H1 (cell line): Measurements from ENCODE around the gene MSL1. TPM values are rescaled to one million over a fixed set of nuclear protein-coding genes. Genes with fewer than 3 reads are reported as not detected.

Experiments used
- CTCF ChIA-PET: fragments of 300-600 bp; sonication (Branson Sonifier 250); formaldehyde crosslinking; loops from one replicate; lab custom pipeline; 2021; ENCODE audit not compliant: partially characterized antibody; lab: Charles Lee
- POLR2A ChIA-PET: fragments of 300-600 bp; sonication (Branson Sonifier 250); formaldehyde crosslinking; loops from one replicate; lab custom pipeline; 2021; ENCODE audit warnings: inconsistent platforms; ENCODE audit not compliant: partially characterized antibody; lab: Charles Lee
- DNase-seq, 2 experiments: peaks; one replicate each; pipeline versions ENCODE4 v3.0.0 to v3.0.0-alpha.2; 2010 to 2022; ENCODE audit warnings: low spot score in 2 of 2, low read depth in 1 of 2, mixed read lengths in 1 of 2
- FAIRE-seq: peaks from 2 replicates; lab custom pipeline; 2011; peaks lifted over from hg19 to GRCh38; lab: Jason Lieb, UNC
- H2AFZ ChIP-seq: 2 replicates; pipeline ENCODE4 v1.8.1; 2012; ENCODE audit warnings: low read length, inconsistent platforms
- H2AK5ac ChIP-seq: 2 replicates; pipeline ENCODE4 v1.6.1; 2013; ENCODE audit warnings: low read depth, low read length
- H2BK120ac ChIP-seq: replicated peaks from 2 replicates; pipeline ENCODE3; 2013; ENCODE audit warnings: low read depth, low read length, inconsistent platforms
- H2BK12ac ChIP-seq: 2 replicates; pipeline ENCODE4 v1.6.1; 2013; ENCODE audit warnings: low read depth, low read length
- H2BK15ac ChIP-seq: 2 replicates; pipeline ENCODE4 v1.6.1; 2013; ENCODE audit warnings: low read length
- H2BK20ac ChIP-seq: 2 replicates; pipeline ENCODE4 v1.6.1; 2013; ENCODE audit warnings: low read length
- H2BK5ac ChIP-seq: 2 replicates; pipeline ENCODE4 v1.6.1; 2013; ENCODE audit warnings: low read depth, low read length
- H3K14ac ChIP-seq: 2 replicates; pipeline ENCODE4 v1.6.1; 2013; ENCODE audit warnings: inconsistent platforms; ENCODE audit not compliant: insufficient read length
- H3K18ac ChIP-seq: 2 replicates; pipeline ENCODE4 v1.6.1; 2013; ENCODE audit warnings: low read length; ENCODE audit errors: extremely low read depth
- H3K23ac ChIP-seq: 2 replicates; pipeline ENCODE4 v1.6.1; 2013; ENCODE audit warnings: inconsistent platforms; ENCODE audit not compliant: insufficient read length
- H3K23me2 ChIP-seq: 2 replicates; pipeline ENCODE4 v1.6.1; 2013; ENCODE audit warnings: low read depth, low read length
- H3K27ac ChIP-seq: 2 replicates; pipeline ENCODE4 v1.6.1; 2011; ENCODE audit warnings: low read depth, low read length, inconsistent platforms
- H3K27me3 ChIP-seq, 4 experiments: replicated peaks in 1 of 4; 1 replicate in 1 of 4; 2 replicates in 3 of 4; pipeline versions ENCODE4 v1.6.1 to v1.8.1; 2011 to 2013; ENCODE audit warnings: low read length in 3 of 4, mild to moderate bottlenecking in 3 of 4, inconsistent platforms in 2 of 4, mixed read lengths in 2 of 4, moderate library complexity in 1 of 4; ENCODE audit not compliant: control insufficient read depth in 3 of 4, insufficient read depth in 3 of 4; ENCODE audit errors: extremely low read depth in 1 of 4
- H3K36me3 ChIP-seq, 4 experiments: 2 replicates each; pipeline versions ENCODE4 v1.6.1 to v1.8.1; 2011 to 2013; ENCODE audit warnings: mild to moderate bottlenecking in 4 of 4, low read length in 3 of 4, moderate library complexity in 2 of 4, control low read depth in 1 of 4, inconsistent platforms in 1 of 4; ENCODE audit not compliant: insufficient read depth in 4 of 4, control insufficient read depth in 2 of 4
- H3K4ac ChIP-seq: replicated peaks from 2 replicates; pipeline ENCODE3; 2013; ENCODE audit warnings: low read length, low read depth, mixed read lengths, inconsistent platforms; ENCODE audit not compliant: insufficient read length
- H3K4me1 ChIP-seq, 4 experiments: replicated peaks in 1 of 4; 1 replicate in 1 of 4; 2 replicates in 3 of 4; pipeline versions ENCODE4 v1.6.1 to v1.8.1; 2011 to 2013; ENCODE audit warnings: low read length in 3 of 4, inconsistent platforms in 2 of 4, mixed read lengths in 1 of 4; ENCODE audit not compliant: insufficient read depth in 4 of 4, control insufficient read depth in 3 of 4
- H3K4me2 ChIP-seq, 2 experiments: 2 replicates each; pipeline versions ENCODE4 v1.6.1 to v1.8.1; 2011 to 2013; ENCODE audit warnings: low read depth in 2 of 2, low read length in 2 of 2, control low read depth in 1 of 2, inconsistent platforms in 1 of 2, mild to moderate bottlenecking in 1 of 2; ENCODE audit not compliant: insufficient read depth in 1 of 2
- H3K4me3 ChIP-seq, 4 experiments: fragments of 200-600, 300-600 bp in 1 of 4; sonication (generic), shearing (Covaris generic), sonication (Bioruptor Twin) in 1 of 4; 2 replicates each; pipeline versions ENCODE4 v1.5.1 to v1.8.1; 2011 to 2016; ENCODE audit warnings: low read length in 4 of 4, low read depth in 3 of 4, control low read depth in 2 of 4, inconsistent platforms in 2 of 4, mild to moderate bottlenecking in 2 of 4, mixed read lengths in 1 of 4, moderate library complexity in 1 of 4; ENCODE audit not compliant: insufficient read depth in 2 of 4; ENCODE audit errors: extremely low read depth in 1 of 4
- H3K56ac ChIP-seq: replicated peaks from 2 replicates; pipeline ENCODE3; 2013; ENCODE audit warnings: low read depth, mild to moderate bottlenecking, mixed read lengths, low read length, inconsistent platforms; ENCODE audit not compliant: insufficient read length
- H3K79me1 ChIP-seq: 2 replicates; pipeline ENCODE4 v1.6.1; 2013; ENCODE audit warnings: low read depth, low read length, control low read depth
- H3K79me2 ChIP-seq, 2 experiments: 2 replicates each; pipeline versions ENCODE4 v1.6.1 to v1.8.1; 2012 to 2013; ENCODE audit warnings: low read length in 2 of 2, mild to moderate bottlenecking in 2 of 2, inconsistent platforms in 1 of 2; ENCODE audit not compliant: insufficient read depth in 2 of 2, control insufficient read depth in 1 of 2
- H3K9ac ChIP-seq, 4 experiments: replicated peaks in 1 of 4; 1 replicate in 1 of 4; 2 replicates in 3 of 4; pipeline versions ENCODE4 v1.6.1 to v1.8.1; 2011 to 2013; ENCODE audit warnings: low read depth in 3 of 4, low read length in 3 of 4, control low read depth in 2 of 4, mild to moderate bottlenecking in 2 of 4, moderate library complexity in 2 of 4, inconsistent platforms in 1 of 4; ENCODE audit errors: extremely low read depth in 1 of 4
- H3K9me3 ChIP-seq, 2 experiments: 2 replicates each; pipeline versions ENCODE4 v1.6.1 to v1.8.1; 2012 to 2013; ENCODE audit warnings: mild to moderate bottlenecking in 2 of 2, moderate library complexity in 2 of 2, control low read depth in 1 of 2, inconsistent platforms in 1 of 2, low read depth in 1 of 2, low read length in 1 of 2, mixed read lengths in 1 of 2; ENCODE audit not compliant: insufficient read depth in 2 of 2
- H4K20me1 ChIP-seq, 2 experiments: replicated peaks in 1 of 2; 2 replicates each; pipeline versions ENCODE3 to v1.8.1; 2011 to 2013; ENCODE audit warnings: inconsistent platforms in 2 of 2, low read length in 2 of 2, mild to moderate bottlenecking in 1 of 2; ENCODE audit not compliant: insufficient read depth in 2 of 2, control insufficient read depth in 1 of 2
- H4K5ac ChIP-seq: 2 replicates; pipeline ENCODE4 v1.6.1; 2013; ENCODE audit warnings: low read length, low read depth, mixed read lengths, inconsistent platforms; ENCODE audit not compliant: insufficient read length
- H4K8ac ChIP-seq: 2 replicates; pipeline ENCODE4 v1.8.0; 2013; ENCODE audit warnings: mild to moderate bottlenecking, moderate library complexity, low read length, inconsistent platforms; ENCODE audit not compliant: insufficient read depth; ENCODE audit errors: extremely low read depth
- H4K91ac ChIP-seq: replicated peaks from 2 replicates; pipeline ENCODE3; 2013; ENCODE audit warnings: low read length, mixed read lengths, inconsistent platforms; ENCODE audit not compliant: insufficient read length
- CREB1 ChIP-seq: IDR thresholded peaks from 2 replicates; pipeline ENCODE4 v1.6.1; 2012; ENCODE audit warnings: inconsistent platforms
- CTBP2 ChIP-seq: IDR thresholded peaks from 2 replicates; pipeline ENCODE4 v1.7.0; 2011; ENCODE audit warnings: borderline replicate concordance, mild to moderate bottlenecking, moderate library complexity, mixed read lengths, low read length; ENCODE audit not compliant: insufficient read depth, insufficient read length
- HDAC6 ChIP-seq: IDR thresholded peaks from one replicate; pipeline ENCODE4 v1.7.1; 2012; ENCODE audit warnings: low read depth, mild to moderate bottlenecking, inconsistent platforms, low read length, moderate library complexity
- JUND ChIP-seq: IDR thresholded peaks from 2 replicates; pipeline ENCODE4 v1.6.1; 2011; ENCODE audit warnings: mild to moderate bottlenecking, improper control_type of control experiment, low read length
- KDM4A ChIP-seq: IDR thresholded peaks from one replicate; pipeline ENCODE4 v1.7.1; 2012; ENCODE audit warnings: low read depth, mild to moderate bottlenecking, moderate library complexity, low read length, inconsistent platforms; ENCODE audit not compliant: severe bottlenecking
- MAFK ChIP-seq: IDR thresholded peaks from 2 replicates; pipeline ENCODE4 v1.6.1; 2012; ENCODE audit warnings: low read depth, mild to moderate bottlenecking, improper control_type of control experiment, low read length
- NRF1 ChIP-seq: IDR thresholded peaks from 2 replicates; pipeline ENCODE4 v1.6.1; 2011; ENCODE audit warnings: mild to moderate bottlenecking, low read depth, low read length, improper control_type of control experiment
- POLR2A ChIP-seq, 2 experiments: IDR thresholded peaks; 1 replicate in 1 of 2; 2 replicates in 1 of 2; pipeline ENCODE4 v1.6.1; 2011; ENCODE audit warnings: low read depth in 2 of 2, low read length in 2 of 2, mild to moderate bottlenecking in 2 of 2; ENCODE audit errors: control extremely low read depth in 1 of 2
- POU5F1 ChIP-seq: IDR thresholded peaks from 2 replicates; pipeline ENCODE4 v1.6.1; 2011; ENCODE audit warnings: low read depth, mild to moderate bottlenecking, low read length, moderate library complexity
- SRF ChIP-seq: IDR thresholded peaks from 2 replicates; pipeline ENCODE4 v1.6.1; 2011; ENCODE audit warnings: mild to moderate bottlenecking, low read depth, low read length, moderate library complexity
- SUZ12 ChIP-seq: fragments of 200-600 bp; sonication (generic); IDR thresholded peaks from 2 replicates; pipeline ENCODE4 v1.6.1; 2012; ENCODE audit warnings: mild to moderate bottlenecking, inconsistent platforms, low read length, moderate library complexity, mixed read lengths
- TEAD4 ChIP-seq: IDR thresholded peaks from 2 replicates; pipeline ENCODE4 v1.6.1; 2012; ENCODE audit warnings: low read depth, low read length, inconsistent platforms, mixed read lengths
- USF2 ChIP-seq: IDR thresholded peaks from 2 replicates; pipeline ENCODE4 v1.6.1; 2011; ENCODE audit warnings: low read length, improper control_type of control experiment
- WGBS, 2 experiments: shearing (Covaris generic) in 1 of 2; methylation state at CpG; one replicate each; pipeline versions ENCODE4 v1.1.6 to v1.1.7; 2013 to 2015; ENCODE audit warnings: low lambda C conversion rate in 2 of 2, mixed read lengths in 2 of 2, inconsistent platforms in 1 of 2, low coverage in 1 of 2, missing lambda C conversion rate in 1 of 2; ENCODE audit not compliant: insufficient replicate concordance in 2 of 2, insufficient coverage in 1 of 2, insufficient read length in 1 of 2; ENCODE audit errors: extremely low coverage in 1 of 2, missing lambda C conversion rate in 1 of 2; 5-methylcytosine and 5-hydroxymethylcytosine counted together
- polyA plus RNA-seq, 7 experiments: library from polyadenylated mRNA; depleted of rRNA in 3 of 7; stranded (reverse) in 5 of 7; unstranded in 2 of 7; fragments of >200 nt in 5 of 7; fragments of 200-250 nt in 2 of 7; gene quantifications; 1 replicate in 5 of 7; 2 replicates in 1 of 7; 4 replicates in 1 of 7; pipeline versions ENCODE4 v1.2.1 to v1.2.3, GENCODE V29; 2011 to 2013; ENCODE audit warnings: missing spikeins in 2 of 7, mixed read lengths in 2 of 7
- total RNA-seq: library from RNA; stranded (reverse); fragmentation: NEBNext Ultra II Directional; extraction: Animal tissue kit (Norgen Biotek cat#: 25700); gene quantifications from 2 replicates; pipeline ENCODE4 v1.2.1, GENCODE V29; 2021

MSL1 gene
- total and polyA plus RNA-seq, 2 of the 8 experiments (the other 6 are each of a cell fraction or from before 2014, with no cell fraction given) = 24.1 to 66.5 TPM

- no peak within 1 kb of the TSS for H3K14ac ChIP-seq
- H3K9me3 ChIP-seq = peaks cover 0 to 6% of the 10 kb centered on the region in 2 experiments; a peak in 1 of 4 replicates
- 0 out of 2 replicates have a peak within 1 kb of the TSS, but pooled peaks have one; percentile 32 for H2BK20ac ChIP-seq
- peak within 1 kb of the TSS; percentile 10 to 63 (median 48); a peak in 6 of 7 replicates for H3K9ac ChIP-seq
- peaks cover 6 to 24% (median 16%) of the 10 kb centered on the region in 4 experiments; a peak in 6 of 7 replicates for H3K27me3 ChIP-seq
- peak within 1 kb of the TSS; percentile 29 for H4K91ac ChIP-seq
- H3K79me1 ChIP-seq = peaks cover 4% of the 10 kb centered on the region; the same call in 1 of the 2 replicates
- peak within 1 kb of the TSS; percentile 58 for H2AFZ ChIP-seq
- peak within 1 kb of the TSS; percentile 26 for H2BK120ac ChIP-seq
- CTCF ChIA-PET = interaction anchor here (0.6 to 7.6 kb wide), 12 partner anchors 10 to 111 kb away, joined by 3 to 110 read pairs (median 4); partner anchors contain the start of gene CSF3
- H2BK15ac ChIP-seq = peak within 1 kb of the TSS; percentile 92
- H3K79me2 ChIP-seq = no peaks in the 10 kb centered on the region; a peak in 1 of 4 replicates
- peak within 1 kb of the TSS; percentile 48 to 83 (median 63) for H3K4me3 ChIP-seq
- H3K36me3 ChIP-seq = peaks cover 0 to 12% (median 5%) of the 10 kb centered on the region in 4 experiments; a peak in 5 of 8 replicates
- peak within 1 kb of the TSS; percentile 89 to 95 for H3K4me2 ChIP-seq
- H2BK12ac ChIP-seq = peak within 1 kb of the TSS; percentile 85
- POLR2A ChIA-PET = interaction anchor here (0.6 to 20.8 kb wide), 18 partner anchors 11 to 369 kb away, joined by 3 to 399 read pairs (median 4); partner anchors contain the start of genes CASC3, MED24 and MSL1
- peak within 1 kb of the TSS; percentile 56 for H2BK5ac ChIP-seq
- WGBS, 2 experiments = 1% methylated on average over 16 of the region's 16 CpGs; no CpG with 5 or more reads in 1 of the 2 experiments
- no peak within 1 kb of the TSS for H3K23ac ChIP-seq
- H3K4me1 ChIP-seq = peaks cover 14 to 36% (median 26%) of the 10 kb centered on the region in 4 experiments
- peak within 1 kb of the TSS; percentile 72 for H3K4ac ChIP-seq
- peaks cover 10% of the 10 kb centered on the region; the same call in 1 of the 2 replicates for H3K23me2 ChIP-seq
- peak within 1 kb of the TSS; percentile 40; the same call in 1 of the 2 replicates for H3K27ac ChIP-seq
- no peaks in the 10 kb centered on the region for H4K20me1 ChIP-seq
- no peak for FAIRE-seq
- no peak within 1 kb of the TSS; the same call in 1 of the 2 replicates for H2AK5ac ChIP-seq
- peak within 1 kb of the TSS; percentile 39 for H4K8ac ChIP-seq
- peak within 1 kb of the TSS; percentile 48 for H4K5ac ChIP-seq
- no peak for DNase-seq
- no peak within 1 kb of the TSS for H3K56ac ChIP-seq
- H3K18ac ChIP-seq = peak within 1 kb of the TSS; percentile 97
- TF ChIP-seq TEAD4 (no peak), NRF1 (0 out of 2 replicates have a peak, but pooled peaks have one; percentile 94), SRF (no peak), USF2 (no peak), HDAC6 (no peak), JUND (no peak), CREB1 (no peak), POLR2A (IDR thresholded peaks at IDR 0.05; ENCODE audit: control extremely low read depth in 1 of 2, low read depth in 2 of 2, low read length in 2 of 2) (0 out of 3 replicates have a peak, but pooled peaks of 1 of the 2 experiments have one; percentile 45), MAFK (no peak), CTBP2 (no peak), KDM4A (peak; percentile 93), SUZ12 (no peak), POU5F1 (no peak)
Observed at GRCh38 chr17:40100419-40100668, 21.4 kb upstream of the MSL1 start, which contains the start of gene NR1D1. TSS of gene NR1D1 (minus strand) at chr17:40100589. CDS start at chr17:40100094, 495 bp downstream.
